ENCODE measurements around the gene UNK.
A peak's percentile ranks its signal among the peaks of the same experiment; 100 is the strongest.
"Not testable (repeated sequence)": the region's sequence is repeated elsewhere in the genome, so short reads cannot be mapped to it uniquely, and the experiment has no call there.

The UNK gene

DNA sequence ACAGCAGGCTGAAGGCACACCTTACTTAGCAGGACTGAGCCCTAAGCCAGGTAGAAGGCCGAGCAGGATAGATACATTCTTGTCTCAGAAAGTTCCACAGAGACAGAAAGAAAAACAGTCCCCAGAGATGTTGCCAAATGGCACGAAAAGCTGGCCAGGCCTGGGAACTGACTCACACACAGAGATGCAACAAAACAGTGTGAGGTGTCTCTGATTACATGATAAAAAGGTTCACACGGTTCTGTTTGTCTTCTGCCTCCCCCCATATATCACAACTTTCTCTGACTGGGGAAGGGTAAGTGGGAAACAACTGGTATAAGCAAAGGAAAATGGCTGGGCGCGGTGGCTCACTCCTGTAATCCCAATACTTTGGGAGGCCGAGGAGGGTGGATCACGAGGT is 68.8 kb downstream of the UNK start:
- no peak for DNase-seq

DNA sequence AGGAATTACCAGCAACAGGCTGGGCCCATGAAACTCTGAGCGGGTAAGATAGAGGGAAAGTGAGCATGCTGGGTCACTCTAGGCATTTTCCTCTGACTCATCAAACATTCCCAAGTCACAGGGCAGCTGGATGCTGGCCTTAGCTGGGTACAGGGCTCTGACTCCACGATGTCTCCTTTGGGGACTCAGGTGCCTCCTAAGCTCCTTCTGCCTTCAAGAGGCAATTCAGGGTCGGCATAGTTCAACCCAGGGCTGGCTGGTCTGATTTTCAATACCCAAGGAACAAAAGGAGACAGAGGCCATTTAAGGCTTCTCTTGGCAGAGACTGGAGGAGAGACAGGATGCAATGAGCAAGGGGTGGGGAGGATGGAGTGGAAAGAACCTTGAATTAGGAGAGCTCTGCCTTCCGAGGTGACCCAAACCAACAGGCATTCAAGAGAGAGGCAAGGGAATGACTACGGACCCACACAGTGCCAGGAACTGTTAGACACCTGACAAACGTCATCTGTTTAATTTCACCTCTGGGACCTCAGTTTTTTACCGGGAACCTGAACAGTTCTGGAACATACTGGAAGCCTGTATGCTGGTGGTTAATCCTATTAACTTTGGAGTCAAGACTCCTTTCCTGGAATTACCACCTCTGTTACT is 69.6 kb downstream of the UNK start:
- no peak for DNase-seq

DNA sequence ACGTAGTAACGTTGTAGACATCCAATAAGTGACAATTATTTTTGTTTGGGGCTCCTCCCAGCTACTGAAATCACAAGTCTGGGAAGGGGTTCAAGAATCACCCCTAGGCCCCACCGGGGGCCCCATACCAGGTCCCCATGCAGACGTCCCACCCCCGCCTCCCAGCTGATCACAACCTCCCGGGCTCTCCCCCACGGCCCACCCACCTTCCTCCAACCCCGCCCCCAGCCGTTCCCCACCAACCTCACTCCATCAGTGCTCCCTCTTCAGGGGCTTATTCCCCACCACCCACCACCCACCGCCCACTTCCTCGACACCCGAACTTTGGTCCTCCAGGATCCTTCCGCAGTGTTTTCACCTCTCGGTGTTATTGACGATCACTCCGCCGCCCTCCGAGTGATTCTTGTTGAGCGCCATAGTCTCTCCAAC is 70.3 kb downstream of the UNK start:
- no peak for DNase-seq

DNA sequence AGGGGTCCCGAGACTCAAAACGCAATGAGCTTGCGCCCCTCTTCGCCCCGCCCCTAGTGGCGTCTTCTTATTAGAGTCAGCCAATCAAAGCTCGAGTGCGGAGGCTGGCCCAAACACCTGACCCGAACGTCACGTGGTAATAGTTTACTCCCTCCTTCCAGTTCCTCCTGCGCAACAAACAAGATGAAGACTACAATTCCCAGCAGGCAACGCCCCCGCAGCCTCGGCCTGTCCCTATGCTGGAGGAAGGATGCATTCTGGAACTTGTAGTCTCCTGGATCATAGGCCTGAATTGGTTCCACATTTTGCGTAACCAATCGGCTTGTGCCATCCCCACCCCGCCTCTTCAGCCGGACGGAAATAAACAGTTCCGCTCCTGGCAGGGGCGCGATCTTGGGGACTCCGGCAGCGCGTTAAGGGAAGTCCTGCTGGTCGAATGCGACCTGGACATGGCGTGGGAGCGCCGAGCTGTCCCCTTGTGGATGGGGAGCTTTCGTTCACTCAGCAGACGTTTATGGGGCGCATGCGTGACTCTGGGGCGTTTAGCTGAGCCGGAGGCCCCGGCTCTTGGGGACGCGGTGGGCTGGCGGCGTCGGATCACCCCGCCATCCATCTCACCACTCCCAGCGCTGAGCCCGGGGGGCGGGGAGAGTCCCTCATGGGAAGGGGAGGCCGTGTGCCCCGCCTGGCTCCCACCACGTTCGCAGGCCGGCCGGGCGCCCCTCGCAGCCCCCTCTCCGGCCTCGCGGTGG is 70.9 kb downstream of the UNK start, which contains the start of gene WBP2:
Gene WBP2 (minus strand): TSS at position 26 of the 752 bp plus-strand sequence. CDS start 38 bp downstream, outside the sequence.
- DNase-seq: peak; percentile 98

DNA sequence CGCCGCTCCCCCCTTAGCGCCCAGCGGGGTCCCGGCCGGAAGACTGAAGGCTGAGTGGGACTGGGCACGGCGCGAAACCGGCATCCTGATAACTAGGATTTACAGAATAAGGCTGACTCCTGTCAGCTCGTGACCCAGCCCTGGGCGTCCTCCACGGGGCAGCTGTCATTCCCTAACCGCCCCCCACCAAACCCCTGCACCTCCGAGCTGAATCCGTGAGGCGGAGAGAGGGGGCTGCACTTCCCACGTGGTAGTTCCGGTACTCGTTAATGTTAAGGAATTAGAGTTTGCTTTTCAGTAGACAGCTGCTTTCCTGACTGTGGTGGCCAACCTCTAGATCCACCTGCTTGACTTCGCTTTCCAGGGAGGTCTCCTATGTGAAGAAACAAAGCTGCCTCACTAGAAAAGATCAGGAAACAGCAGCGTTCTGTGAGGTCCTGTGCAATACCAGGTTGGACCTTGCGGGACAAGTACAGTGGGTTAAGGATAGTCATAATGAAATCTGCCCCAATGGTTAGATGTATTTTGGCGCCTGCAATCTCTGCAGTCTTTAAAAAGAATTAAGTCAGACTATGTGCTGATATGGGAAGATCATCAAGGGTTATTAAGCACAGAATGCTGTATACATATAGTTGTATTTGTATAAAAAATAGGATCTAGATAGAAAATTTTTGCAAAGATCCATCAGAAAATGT is 71.6 kb downstream of the UNK start:
- DNase-seq: peak in 1 of 2 experiments; percentile 20

DNA sequence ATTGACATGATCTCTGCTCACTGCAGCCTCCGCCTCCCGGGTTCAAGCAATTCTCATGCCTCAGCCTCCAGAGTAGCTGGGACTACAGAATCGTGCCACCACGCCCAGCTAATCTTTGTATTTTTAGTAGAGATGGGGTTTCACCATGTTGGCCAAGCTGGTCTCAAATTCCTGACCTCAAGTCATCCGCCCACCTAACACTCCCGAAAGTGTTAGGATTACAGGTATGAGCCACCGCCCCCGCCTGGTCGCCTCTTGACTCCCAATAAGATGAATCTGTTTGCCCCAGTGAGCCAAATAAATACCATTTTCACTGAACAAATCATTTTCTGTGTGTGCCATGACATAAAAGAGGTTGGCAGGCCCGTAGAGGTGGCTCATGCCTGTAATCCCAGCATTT is 74.8 kb downstream of the UNK start:
- peak in 1 of 2 experiments; percentile 37 for DNase-seq

DNA sequence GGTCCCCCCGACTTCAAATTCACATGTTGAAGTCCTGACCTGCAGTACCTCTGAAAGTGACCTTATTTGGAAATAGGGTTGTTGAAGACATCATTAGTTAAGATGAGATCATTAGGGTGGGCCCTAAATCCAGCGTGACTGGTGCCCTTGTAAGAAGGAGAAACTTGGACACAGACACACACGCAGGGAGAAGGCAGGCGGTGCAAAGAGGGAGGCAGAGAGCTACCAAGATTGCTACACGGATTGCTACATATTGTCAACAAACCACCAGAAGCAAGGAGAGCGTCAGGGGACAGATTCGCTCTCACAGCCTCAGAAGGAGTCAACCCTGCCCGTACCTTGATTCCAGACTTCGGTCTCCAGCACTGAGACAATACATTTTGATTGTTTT is 77.3 kb downstream of the UNK start:
- DNase-seq: no peak

DNA sequence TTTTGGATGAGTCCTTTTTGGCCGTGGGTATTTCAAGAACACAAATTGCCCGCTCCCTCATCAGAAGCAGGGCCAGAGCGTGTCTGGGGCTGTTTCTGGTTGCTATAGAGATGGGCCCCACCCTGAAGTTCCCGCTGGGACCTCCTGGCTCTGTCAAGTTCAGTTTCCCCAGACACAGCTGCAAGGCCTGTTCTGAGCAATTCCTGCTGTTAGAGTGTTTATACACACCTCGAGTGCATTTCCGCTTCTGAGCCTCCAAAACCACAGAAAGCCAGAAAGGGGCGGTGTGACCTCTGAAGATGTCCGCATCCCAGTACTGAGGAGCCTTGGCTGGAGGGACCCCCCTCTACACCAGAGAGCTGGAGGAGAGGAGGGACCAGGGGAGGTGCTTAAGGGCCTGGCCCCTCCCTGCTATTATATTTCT is 79.9 kb downstream of the UNK start:
- peak; percentile 34 to 52 for DNase-seq

DNA sequence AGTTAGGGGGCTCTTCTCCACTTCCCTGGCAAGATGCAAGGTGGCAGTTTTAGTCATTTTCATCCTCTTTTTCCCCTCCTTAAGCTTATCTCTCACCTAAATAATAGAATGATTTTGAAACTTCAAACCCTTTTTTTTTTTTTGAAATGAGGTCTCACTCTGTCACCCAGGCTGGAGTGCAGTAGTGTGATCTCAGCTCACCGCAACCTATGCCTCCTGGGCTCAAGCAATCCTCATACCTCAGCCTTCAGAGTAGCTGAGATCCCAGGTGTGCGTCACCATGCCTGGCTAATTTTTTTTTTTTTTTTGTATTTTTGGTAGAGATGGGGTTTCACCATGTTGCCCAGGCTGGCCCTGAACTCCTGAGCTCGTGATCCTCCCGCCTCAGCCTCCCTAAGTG is 80.3 kb downstream of the UNK start:
- DNase-seq: not testable (repeated sequence)

DNA sequence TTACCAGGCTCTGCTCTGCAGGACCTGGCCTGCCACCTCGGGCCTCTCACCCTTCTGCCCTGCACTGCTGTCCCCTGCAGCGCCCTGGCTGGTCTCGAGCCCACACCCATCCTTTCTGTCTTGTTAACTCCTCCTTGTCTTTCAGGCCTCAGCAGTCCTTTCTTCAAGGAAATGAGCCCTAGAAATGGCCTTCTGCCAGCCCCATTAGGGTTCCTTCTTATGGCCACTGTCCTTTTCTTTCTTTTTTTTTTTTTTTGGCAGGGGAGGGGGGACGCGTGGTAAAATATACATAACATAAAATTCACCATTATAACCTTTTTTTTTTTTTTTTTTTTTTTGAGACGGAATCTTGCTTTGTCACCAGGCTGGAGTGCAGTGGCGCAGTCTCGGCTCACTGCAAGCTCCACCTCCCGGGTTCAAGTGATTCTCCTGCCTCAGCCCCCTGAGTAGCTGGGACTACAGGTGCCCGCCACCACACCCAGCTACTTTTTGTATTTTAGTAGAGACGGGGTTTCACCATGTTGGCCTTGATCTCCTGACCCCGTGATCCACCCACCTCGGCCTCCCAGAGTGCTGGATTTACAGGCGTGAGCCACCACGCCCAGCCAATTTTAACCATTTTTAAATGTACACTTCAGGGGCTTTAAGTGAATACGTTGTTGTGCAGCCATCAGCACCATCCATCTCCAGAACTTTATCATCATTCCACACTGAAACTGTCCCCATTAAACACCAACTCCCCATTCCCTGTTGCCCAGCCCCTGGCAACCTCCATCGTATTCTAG is 81.0 kb downstream of the UNK start:
- DNase-seq: not testable (repeated sequence)

DNA sequence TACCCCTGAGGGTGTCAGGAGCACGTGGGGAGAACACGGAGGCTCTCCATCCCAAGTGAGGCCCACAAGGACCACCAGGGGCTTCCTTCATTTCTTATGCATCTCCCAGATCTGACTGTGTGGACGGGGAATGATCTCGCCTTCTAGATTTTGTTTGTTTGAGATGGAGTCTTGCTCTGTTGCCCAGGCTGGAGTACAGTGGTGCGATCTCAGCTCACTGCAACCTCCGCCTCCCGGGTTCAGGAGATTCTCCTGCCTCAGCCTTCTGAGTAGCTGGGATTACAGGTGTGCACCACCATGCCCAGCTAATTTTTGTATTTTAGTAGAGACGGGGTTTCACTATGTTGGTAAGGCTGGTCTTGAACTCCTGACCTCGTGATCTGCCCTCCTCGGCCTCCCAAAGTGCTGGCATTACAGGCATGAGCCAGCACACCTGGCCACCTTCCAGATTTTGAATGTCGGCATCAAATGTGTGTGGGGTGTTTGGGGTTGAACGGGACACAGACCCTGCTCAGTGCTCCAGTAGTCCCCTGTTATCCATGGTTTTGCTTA is 84.2 kb downstream of the UNK start:
- not testable (repeated sequence) for DNase-seq

DNA sequence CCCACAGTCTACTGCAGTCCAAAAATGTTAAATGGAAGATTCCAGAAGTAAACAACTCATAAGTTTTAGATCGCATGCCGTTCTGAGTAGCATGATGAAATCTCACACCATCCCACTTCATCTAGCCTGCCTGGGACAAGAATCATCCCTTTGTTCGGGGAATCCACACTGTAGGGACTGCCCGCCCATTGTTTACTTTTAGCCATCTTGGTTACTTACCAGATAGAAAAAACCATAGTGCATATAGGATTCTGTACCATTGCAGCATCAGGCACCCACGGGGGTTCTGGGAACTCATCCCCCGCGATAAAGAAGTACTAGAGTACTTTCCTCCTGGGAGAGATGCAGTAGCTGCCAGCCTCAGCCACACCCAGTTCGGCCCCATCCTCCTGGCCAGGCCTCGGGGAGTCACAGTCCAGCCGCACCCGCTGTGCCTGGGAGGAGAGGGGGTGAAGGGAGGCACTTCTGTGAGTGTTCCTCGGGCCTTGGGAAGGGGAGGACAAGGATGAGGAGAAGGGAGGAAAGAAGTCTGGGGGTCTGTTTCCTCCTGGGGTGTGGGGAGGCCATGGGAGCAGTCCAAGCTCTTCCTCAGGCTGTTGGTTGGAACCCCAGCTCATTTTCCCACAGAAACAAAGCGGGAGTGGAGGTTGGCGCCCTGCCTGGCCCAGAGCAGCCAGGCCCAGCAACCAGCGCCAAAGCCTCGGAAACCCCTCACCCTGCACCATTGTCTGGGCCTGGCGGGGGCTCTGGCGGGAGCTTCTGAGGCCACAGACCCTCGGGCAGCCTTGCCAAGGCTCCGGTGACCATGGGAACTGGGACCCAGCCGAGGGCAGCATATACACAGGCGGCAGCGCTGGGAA is 84.9 kb downstream of the UNK start:
- DNase-seq: no peak

DNA sequence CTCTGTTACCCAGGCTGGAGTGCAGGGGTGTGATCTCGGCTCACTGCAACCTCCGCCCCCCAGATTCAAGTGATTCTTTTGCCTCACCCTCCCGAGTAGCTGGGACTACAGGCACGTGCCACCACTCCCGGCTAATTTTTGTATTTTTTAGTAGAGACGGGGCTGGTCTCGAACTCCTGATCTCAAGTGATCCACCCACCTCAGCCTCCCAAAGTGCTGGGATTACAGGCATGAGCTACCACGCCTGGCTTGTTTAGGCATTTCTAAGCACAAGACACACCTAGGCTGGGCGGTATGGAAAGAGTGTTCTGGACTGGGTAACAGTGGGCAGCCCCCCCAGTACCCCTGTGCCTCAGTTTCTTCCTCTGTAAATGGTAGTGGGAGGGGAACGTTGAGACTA is 85.6 kb downstream of the UNK start:
- DNase-seq: not testable (repeated sequence)

DNA sequence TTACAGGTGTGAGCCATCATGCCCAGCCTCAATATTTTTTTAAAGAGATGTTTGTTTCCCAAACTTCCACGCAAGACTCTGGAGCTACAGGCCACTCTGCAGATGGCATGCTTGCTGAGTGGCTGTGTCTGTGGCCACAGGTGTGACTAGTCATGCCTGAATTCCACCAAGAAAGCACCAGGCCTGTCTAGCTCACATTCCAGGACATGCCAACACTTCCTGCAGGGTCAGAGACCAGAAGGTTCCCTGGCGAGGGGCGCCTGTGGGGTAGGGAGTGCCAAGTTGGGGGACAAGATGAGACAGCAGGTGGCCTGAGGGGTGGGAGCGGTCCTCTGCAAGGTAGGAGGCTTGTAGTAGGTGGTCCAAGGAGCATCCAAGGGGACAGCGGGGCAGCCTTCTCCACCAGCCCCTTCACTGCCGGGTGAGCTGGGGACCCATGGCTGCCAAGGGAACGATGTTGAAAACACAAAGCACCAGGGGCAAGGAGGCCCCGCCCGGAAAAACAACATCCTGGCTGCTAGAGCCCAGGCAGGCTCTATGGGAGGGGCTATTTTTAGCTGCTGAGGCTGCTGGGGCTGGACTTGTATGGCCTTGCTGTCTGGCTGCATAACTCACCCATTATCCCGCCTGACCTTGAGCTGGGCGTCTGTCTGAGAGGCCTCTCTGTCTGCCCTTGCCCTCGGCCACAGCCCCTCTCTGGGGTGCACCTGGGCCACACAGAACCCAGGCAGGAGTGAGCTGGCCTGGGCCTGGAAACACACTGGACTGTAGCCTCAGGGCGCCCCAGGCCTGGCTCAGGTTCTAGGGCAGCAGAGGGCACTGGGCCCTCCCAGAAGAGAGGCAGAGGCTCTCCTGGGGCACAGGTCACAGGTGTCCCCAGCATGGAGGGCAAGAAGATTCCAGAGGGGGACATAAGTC is 88.1 kb downstream of the UNK start:
- peak in 1 of 2 experiments; percentile 42 for DNase-seq

DNA sequence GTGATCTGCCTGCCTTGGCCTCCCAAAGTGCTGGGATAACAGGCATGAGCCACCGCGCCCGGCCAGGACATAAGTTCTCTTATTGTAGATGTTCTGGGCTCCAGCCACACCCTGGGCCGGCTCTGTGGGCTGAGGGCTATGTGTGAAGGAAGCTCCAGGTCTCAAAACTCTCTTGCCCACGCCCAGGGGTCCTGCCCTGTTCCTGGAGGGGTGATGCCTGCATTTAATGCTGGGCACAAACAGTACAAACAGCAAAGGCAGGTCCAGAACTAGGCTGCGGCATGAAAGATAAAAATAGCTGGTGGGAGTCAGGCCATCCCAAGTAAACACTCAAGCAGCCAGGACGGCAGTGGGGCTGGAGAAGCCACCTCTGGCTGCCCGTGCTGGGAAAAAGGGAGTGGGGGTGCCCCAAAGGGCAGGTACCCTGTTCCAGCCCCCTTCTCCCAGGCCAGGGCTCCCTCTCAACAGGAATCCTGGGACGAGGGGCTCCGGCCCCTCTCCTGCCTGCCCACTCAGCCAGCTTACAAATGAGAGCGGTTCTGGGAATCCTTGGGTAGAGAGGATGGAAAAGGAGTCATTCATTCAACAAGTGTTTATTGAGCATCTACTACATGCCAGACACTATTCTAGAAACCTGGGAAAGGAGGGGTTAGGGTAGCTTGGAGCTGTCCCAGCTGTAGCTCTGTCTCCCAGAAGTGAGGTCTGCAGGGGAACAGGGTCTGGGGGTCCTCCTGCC is 89.1 kb downstream of the UNK start:
- DNase-seq: no peak

DNA sequence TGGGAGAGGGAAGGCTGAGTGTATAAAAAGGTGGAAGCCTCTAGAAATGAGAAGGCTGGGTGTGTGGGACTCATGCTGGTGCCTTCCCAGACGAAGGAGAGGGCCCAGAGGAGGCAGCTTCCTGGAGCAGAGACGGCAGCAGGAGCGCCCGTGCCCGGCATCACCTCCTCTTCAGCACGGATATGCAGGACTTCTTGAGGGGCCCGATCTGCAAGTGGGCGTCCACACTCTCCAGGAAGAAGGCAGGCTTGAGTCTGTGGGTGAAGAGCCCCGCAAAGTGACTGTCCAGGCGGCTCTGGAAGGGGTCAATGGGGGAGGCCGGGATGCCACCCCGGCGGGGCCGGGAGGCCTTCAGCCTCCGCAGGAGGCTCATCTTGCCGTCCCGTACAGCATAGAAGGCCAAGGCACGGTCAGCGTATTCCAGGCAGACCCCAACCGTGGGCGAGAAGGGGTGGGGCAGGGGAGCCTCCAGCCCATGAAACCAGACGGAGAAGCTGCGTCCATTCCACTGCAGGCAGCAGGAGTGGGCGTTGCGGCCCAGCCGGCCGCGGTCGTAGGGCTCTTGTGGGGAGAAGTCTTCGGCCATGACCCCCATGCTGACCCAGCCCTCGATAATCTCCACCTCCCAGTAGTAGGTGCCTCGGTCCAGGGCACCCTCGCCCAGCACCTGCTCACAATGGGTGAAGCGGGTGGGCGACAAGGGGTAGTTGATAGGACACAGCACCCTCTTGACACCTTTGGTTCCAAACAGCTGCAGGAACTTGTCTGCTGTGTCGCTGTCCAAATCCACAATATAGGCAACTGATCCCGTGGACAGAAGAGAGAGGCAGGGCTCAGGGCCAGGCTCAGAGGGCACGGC is 89.9 kb downstream of the UNK start:
- DNase-seq: no peak

Measured in activated CD4-positive, alpha-beta T cell treated with anti-CD3 and anti-CD28 coated beads, Interleukin-2, amount 50 U/mL, for 48 hours (primary cell).